Activated naive CD4-positive, alpha-beta T cell treated with Interleukin-2 at 50 U/mL for 16 hours (primary cell): ENCODE measurements around the gene EDN1.
"Not testable (repeated sequence)": the region's sequence is repeated elsewhere in the genome, so short reads cannot be mapped to it uniquely, and the experiment has no call there.

ENCODE experiments used
- DNase-seq: peaks from one replicate; pipeline ENCODE4 v3.0.0-alpha.2; 2020

EDN1 gene

GRCh38 chr6:12328701-12329100 lies 38.5 kb downstream of the EDN1 start:
- no peak for DNase-seq

- DNase-seq: no peak
Observed at GRCh38 chr6:12331474-12331873, 41.3 kb downstream of the EDN1 start.

DNA sequence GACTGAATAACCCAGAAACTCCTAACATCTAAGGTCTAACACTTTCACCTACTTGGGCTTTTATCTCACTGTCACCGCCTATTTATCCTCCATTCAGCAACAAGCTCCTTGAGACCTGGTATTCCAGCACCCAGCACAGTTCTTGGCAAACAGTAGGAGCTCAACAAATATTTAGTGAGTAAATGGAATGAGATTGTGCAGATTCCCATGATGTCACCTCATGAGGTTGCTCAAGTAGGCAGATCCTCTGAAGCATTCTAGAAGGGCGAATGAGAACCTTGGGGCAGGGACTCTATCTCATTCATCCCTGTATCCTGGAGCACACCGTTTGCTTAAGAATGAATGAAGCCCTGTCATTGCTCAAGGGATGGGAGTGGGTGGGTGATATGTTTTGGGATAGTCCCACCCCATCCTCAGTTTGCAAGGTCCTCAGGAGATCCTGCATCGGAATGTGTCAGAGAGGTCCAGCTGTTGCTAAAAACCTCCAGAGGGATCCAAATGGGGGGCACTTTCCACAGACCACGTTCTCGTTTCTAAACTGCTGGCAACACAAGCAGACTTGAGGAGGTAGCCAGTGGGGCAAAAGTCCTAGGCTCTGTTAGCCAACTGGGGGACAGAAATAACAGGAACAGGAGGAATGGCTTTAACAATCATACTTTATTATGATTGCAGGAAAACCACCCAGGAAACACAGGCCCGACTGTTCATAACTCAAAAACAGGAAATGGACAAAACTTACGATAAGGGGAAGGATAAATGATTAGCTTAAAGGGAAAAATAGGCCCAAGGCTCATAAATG lies 42.0 kb downstream of the EDN1 start:
- no peak for DNase-seq

DNA sequence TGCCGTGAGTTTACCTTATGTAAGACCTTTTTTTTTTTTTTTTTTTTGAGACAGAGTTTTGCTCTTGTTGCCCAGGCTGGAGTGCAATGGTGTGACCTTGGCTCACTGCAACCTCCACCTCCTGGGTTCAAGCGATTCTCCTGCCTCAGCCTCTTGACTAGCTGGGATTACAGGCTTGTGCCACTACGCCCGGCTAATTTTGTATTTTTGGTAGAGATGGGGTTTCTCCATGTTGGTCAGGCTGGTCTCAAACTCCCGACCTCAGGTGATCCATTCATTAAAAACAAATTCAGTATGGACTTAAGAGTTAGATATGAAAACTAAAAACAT lies 42.6 kb downstream of the EDN1 start:
- not testable (repeated sequence) for DNase-seq

GRCh38 chr6:12333128-12333527 lies 43.0 kb downstream of the EDN1 start:
- no peak for DNase-seq

- no peak for DNase-seq
Observed at GRCh38 chr6:12334526-12335130, 44.5 kb downstream of the EDN1 start.

GRCh38 chr6:12335131-12335527 lies 45.0 kb downstream of the EDN1 start:
- no peak for DNase-seq

- DNase-seq: no peak
Observed at GRCh38 chr6:12335717-12336116, 45.6 kb downstream of the EDN1 start.

DNA sequence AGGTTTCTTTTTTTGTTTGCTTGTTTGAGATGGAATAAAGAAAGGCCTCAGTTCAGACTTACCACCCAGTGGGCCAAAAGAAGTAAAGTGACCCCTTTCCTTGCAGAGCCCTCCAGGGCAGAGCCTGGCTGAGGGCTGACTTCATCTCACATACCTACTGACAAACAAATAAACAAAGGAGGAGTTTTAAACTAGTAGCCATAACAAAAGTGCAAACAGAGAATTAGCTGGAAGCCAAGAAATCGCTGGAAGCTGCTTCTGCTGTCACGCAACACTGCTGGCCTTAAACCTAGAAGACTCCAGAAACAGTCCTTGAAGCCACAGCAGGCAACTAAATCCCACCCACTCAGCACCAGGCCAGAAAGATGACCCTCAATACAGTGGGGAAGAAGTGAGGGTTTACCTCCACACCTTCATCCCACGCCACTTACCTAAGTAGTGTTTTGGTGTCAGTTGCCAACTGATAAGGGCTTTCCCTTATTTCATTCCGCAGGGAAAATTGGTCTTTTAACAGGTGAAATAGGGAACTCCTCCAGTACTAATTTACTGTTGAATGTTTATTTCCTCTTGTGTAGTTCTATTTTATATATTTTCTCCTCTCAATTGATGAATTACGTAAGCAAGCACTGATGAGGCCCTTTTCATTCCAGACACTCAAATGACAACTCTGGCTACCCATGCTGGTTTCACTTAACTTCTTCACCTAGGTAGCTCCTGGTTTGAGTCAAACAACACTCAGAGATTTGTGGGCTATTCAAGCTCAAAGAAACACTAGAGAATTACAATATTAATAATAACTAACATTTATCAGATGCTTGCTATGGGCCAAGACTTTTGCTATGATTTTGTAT lies 46.2 kb downstream of the EDN1 start:
- no peak for DNase-seq

- no peak for DNase-seq
Observed at GRCh38 chr6:12339022-12339421, 48.9 kb downstream of the EDN1 start.

- no peak for DNase-seq
Observed at GRCh38 chr6:12339808-12340487, 49.8 kb downstream of the EDN1 start.

GRCh38 chr6:12340488-12340818 lies 50.3 kb downstream of the EDN1 start:
- no peak for DNase-seq

DNA sequence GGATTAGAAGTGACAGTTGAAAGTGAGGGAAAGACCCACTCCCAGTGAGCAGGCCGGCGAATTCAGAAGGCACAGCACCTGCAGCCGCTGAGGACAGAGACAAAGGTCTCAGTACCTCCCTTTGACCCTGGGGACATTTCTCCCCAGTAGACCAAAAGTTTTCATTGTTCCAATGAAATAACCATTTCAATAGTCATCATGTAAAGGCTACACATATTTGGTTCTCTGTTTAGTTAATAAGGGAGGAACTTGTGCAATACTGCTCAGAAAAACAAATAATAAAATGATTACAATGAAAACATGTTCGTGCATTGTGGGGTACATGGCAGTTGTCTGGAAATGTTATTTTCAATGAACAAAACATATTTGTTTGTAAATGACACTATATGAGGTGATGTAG lies 52.5 kb downstream of the EDN1 start:
- no peak for DNase-seq

GRCh38 chr6:12343122-12343439 lies 52.9 kb downstream of the EDN1 start:
- no peak for DNase-seq

DNA sequence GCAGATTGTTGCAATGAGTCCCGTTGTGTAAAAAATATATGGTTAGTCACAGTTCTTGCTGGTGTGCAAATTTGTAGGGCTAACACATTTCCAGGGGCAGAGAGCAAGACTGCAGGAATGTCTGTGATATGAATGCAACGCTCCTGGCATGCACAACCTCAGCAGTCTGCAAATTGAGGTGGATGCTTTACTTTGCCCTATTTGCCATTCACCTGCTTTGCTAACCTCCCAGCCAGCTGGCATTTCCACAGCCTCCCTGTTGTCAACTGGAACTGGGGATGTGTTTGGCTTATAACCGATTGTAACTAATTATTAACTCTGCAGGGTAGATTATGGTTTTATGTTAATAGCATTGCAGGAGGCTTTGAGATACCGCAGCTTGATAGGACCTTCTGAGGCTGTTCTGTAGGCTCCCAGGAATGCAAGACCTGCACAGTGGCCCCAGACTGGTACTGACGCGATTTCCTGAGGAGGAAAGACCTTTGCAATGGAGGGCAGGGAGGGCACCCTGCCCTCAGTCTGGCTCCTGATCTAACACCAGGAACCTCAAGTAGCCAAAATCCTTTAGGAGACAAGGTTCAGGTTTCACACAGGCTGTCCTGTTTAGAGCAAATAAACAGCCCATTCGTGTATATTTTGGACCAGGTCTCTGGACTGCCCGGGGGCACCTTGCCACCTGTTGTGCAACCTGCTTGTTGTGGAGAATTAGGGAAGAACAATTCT lies 53.4 kb downstream of the EDN1 start:
- DNase-seq: no peak

DNA sequence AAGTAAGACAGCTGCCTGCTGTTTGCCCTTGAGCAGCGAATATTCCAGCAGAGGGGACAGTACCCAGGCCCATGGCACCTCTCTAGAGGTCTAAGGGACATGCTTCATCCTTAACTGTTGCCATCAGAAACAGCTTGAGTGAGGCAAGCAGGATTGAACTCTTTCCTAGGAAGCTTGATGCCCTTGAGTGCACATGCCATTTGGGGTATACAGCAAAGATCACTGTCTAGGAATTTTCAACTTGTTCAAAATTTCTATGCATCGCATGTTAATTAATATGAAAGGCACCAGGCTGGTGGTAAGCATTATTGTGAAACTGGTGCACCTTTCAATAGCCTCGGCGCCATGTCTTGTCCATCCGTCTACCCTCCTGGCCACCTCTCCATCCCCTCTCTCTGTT lies 54.1 kb downstream of the EDN1 start:
- no peak for DNase-seq

DNA sequence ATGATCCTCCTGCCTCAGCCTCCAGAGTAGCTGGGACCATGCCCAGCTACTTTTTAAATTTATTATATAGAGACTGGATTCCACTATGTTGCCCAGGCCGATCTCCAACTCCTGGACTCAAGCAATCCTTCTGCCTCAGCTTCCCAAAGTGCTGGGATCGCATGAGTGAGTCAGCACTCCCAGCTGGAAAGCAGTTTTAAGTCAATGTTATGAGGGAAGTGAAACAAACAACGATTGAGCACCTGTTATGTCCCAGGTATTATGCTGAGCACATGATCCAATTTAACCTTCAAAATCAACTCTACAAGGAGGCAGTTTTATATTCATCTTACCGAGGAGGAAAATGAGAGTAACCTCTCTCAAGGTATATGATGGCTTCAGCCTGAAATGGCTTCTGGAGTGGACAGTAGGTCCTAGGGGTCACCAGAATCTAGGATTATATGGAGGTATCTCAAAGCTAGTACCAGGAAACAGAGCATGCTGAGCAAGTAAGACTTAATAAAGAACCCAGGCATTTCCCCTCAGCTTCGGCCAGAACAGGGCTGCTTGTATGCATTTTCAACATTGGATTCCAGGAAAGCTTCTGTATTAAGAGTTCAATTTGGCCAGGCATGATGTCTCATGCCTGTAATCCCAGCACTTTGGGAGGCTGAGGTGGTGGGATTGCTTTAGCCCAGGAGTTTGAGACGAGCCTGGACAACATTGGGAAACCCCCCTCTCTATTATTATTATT lies 55.0 kb downstream of the EDN1 start:
- no peak for DNase-seq

- DNase-seq: no peak
Observed at GRCh38 chr6:12345694-12346058, 55.5 kb downstream of the EDN1 start.
